GM23338 (cell line): ENCODE results near the gene ALB. TPM values are rescaled to one million over a fixed set of nuclear protein-coding genes. Genes with fewer than 3 reads are reported as not detected.

Experiments used
- ATAC-seq: fragments of 200-7000 bp; cut with Tn5 transposase; 3 replicates; pipeline ENCODE4 v1.9.1; 2020
- DNase-seq: peaks from one replicate; pipeline ENCODE4 v3.0.0-alpha.2; 2015; ENCODE audit warnings: low spot score
- H2AFZ ChIP-seq: fragments of 200-600 bp; sonication (generic); 2 replicates; pipeline ENCODE4 v1.8.0; 2016; ENCODE audit warnings: antibody characterized with exemption, mild to moderate bottlenecking, moderate library complexity
- H3F3A ChIP-seq: fragments of 200-600 bp; sonication (generic); replicated peaks from 2 replicates; pipeline ENCODE4 v1.8.0; 2017; ENCODE audit warnings: antibody characterized with exemption, mixed run types, low read depth
- H3K27ac ChIP-seq: fragments of 200-600 bp; sonication (generic); 2 replicates; pipeline ENCODE4 v1.6.1; 2016; ENCODE audit warnings: low read depth
- H3K27me3 ChIP-seq: fragments of 200-600 bp; sonication (generic); 2 replicates; pipeline ENCODE4 v1.8.0; 2016; ENCODE audit warnings: mild to moderate bottlenecking, mixed run types, moderate library complexity; ENCODE audit not compliant: insufficient read depth
- H3K36me3 ChIP-seq: fragments of 200-600 bp; sonication (generic); 2 replicates; pipeline ENCODE4 v1.8.0; 2016; ENCODE audit warnings: mild to moderate bottlenecking; ENCODE audit not compliant: insufficient read depth
- H3K4me1 ChIP-seq: fragments of 200-600 bp; sonication (generic); 2 replicates; pipeline ENCODE4 v1.8.0; 2016; ENCODE audit warnings: mild to moderate bottlenecking, moderate library complexity; ENCODE audit not compliant: insufficient read depth
- H3K4me2 ChIP-seq: fragments of 200-600 bp; sonication (generic); 2 replicates; pipeline ENCODE4 v1.7.1; 2017; ENCODE audit warnings: mixed run types
- H3K4me3 ChIP-seq: fragments of 200-600 bp; sonication (generic); 2 replicates; pipeline ENCODE4 v1.6.1; 2016; ENCODE audit warnings: mixed run types
- H3K79me2 ChIP-seq: fragments of 200-600 bp; sonication (generic); replicated peaks from 2 replicates; pipeline ENCODE4 v1.8.0; 2017; ENCODE audit warnings: mild to moderate bottlenecking; ENCODE audit not compliant: insufficient read depth
- H3K9me2 ChIP-seq: fragments of 200-600 bp; sonication (generic); 2 replicates; pipeline ENCODE4 v1.8.0; 2017; ENCODE audit not compliant: insufficient read depth
- H4K20me1 ChIP-seq: fragments of 200-600 bp; sonication (generic); replicated peaks from 2 replicates; pipeline ENCODE4 v1.8.0; 2017; ENCODE audit warnings: mild to moderate bottlenecking; ENCODE audit not compliant: insufficient read depth
- H3K27ac Mint-ChIP-seq: 2 replicates; pipeline ENCODE4 v1.8.0; 2020; ENCODE audit warnings: inconsistent platforms, mild to moderate bottlenecking, moderate library complexity, mixed read lengths
- H3K27me3 Mint-ChIP-seq: 3 replicates; pipeline ENCODE4 v1.8.0; 2022; ENCODE audit warnings: low read depth, mild to moderate bottlenecking, moderate library complexity, mixed read lengths, inconsistent platforms; ENCODE audit not compliant: insufficient read depth, poor library complexity
- H3K36me3 Mint-ChIP-seq: 3 replicates; pipeline ENCODE4 v1.8.0; 2021; ENCODE audit warnings: low read depth, mild to moderate bottlenecking, inconsistent platforms, moderate library complexity, mixed read lengths
- H3K4me1 Mint-ChIP-seq: 3 replicates; pipeline ENCODE4 v1.8.0; 2020; ENCODE audit warnings: mild to moderate bottlenecking, inconsistent platforms, mixed read lengths
- H3K4me3 Mint-ChIP-seq: 3 replicates; pipeline ENCODE4 v1.8.0; 2021; ENCODE audit warnings: moderate library complexity, mild to moderate bottlenecking, inconsistent platforms, mixed read lengths
- H3K9me3 Mint-ChIP-seq: 3 replicates; pipeline ENCODE4 v1.8.0; 2020; ENCODE audit warnings: moderate library complexity, mild to moderate bottlenecking, inconsistent platforms, mixed read lengths
- CREB1 ChIP-seq: fragments of 250-450 bp; sonication (Bioruptor Pico); IDR thresholded peaks from 2 replicates; pipeline ENCODE4 v1.5.0; 2020; ENCODE audit warnings: low read depth, mild to moderate bottlenecking, moderate library complexity
- EZH2 ChIP-seq: fragments of 200-600 bp; sonication (generic); IDR thresholded peaks from one replicate; pipeline ENCODE4 v1.8.0; 2017; ENCODE audit warnings: antibody characterized with exemption, mild to moderate bottlenecking, low read depth; ENCODE audit not compliant: unreplicated experiment
- EZH2phosphoT487 ChIP-seq: fragments of 200-600 bp; sonication (generic); IDR thresholded peaks from one replicate; pipeline ENCODE4 v1.8.1; 2018; ENCODE audit warnings: antibody characterized with exemption; ENCODE audit not compliant: unreplicated experiment
- JUNB ChIP-seq: IDR thresholded peaks from one replicate; pipeline ENCODE4 v1.6.1; 2016; ENCODE audit warnings: antibody characterized with exemption; ENCODE audit not compliant: unreplicated experiment
- NANOG ChIP-seq: IDR thresholded peaks from 2 replicates; pipeline ENCODE4 v1.6.1; 2016; ENCODE audit warnings: antibody characterized with exemption, borderline replicate concordance
- POLR2AphosphoS5 ChIP-seq: IDR thresholded peaks from 2 replicates; pipeline ENCODE4 v1.6.1; 2016; ENCODE audit warnings: antibody characterized with exemption, low read depth
- REST ChIP-seq: IDR thresholded peaks from one replicate; pipeline ENCODE4 v1.6.1; 2018; ENCODE audit warnings: antibody characterized with exemption; ENCODE audit not compliant: unreplicated experiment
- STAT1 ChIP-seq: IDR thresholded peaks from one replicate; pipeline ENCODE4 v1.6.1; 2016; ENCODE audit warnings: antibody characterized with exemption; ENCODE audit not compliant: unreplicated experiment
- ZNF114 ChIP-seq: fragments of 250-450 bp; sonication (Bioruptor Pico); IDR thresholded peaks from 2 replicates; pipeline ENCODE4 v1.5.0; 2020; ENCODE audit warnings: mild to moderate bottlenecking, moderate library complexity
- ZNF331 ChIP-seq: fragments of 250-450 bp; sonication (Bioruptor Pico); IDR thresholded peaks from 2 replicates; pipeline ENCODE4 v1.5.0; 2020; ENCODE audit warnings: low read depth, mild to moderate bottlenecking, moderate library complexity
- polyA plus RNA-seq: library from polyadenylated mRNA; unstranded; fragments of >200 nt; fragmentation: Nextera tagmentation; extraction: Ambion mirVana; gene quantifications from 2 replicates; pipeline ENCODE4 v1.2.1, GENCODE V29; 2016
- total RNA-seq: library from RNA; depleted of rRNA; stranded (reverse); fragments of >200 nt; shearing (Covaris generic); gene quantifications from 2 replicates; pipeline ENCODE4 v1.2.3, GENCODE V29; 2014
- TF ChIP-seq, protein P1 (sequence below): IDR thresholded peaks from 2 replicates; pipeline ENCODE4 v1.6.1; 2016; ENCODE audit warnings: antibody characterized with exemption
- TF ChIP-seq, protein P2 (sequence below), 2 experiments: fragments of 200-600 bp in 1 of 2; sonication (generic) in 1 of 2; conservative IDR thresholded peaks; 2 replicates each; pipeline versions ENCODE4 v1.5.1 to v1.6.1; 2016 to 2017; ENCODE audit warnings: antibody characterized with exemption in 2 of 2, low read depth in 2 of 2, mild to moderate bottlenecking in 2 of 2, moderate library complexity in 1 of 2

ALB gene
- total and polyA plus RNA-seq, 2 experiments from 2014 or later, result not detected

DNA sequence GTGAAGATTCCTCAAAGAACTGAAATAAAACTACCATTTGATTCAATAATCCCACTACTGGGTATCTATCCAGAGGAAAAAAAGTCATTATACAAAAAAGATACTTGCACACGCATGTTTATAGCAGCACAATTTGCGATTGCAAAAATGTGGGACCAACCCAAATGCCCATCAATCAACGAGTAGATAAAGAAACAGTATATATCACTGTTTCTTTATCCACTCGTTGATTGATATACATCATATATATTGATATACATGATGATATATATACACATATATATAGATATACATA, 18.3 kb downstream of the ALB start:
- H4K20me1 ChIP-seq, result no peaks in the 10 kb centered on the region
- H3F3A ChIP-seq, result no peaks in the 10 kb centered on the region
- no peak overlapping the region for H3K27ac Mint-ChIP-seq
- no peaks in the 10 kb centered on the region for H3K36me3 ChIP-seq
- H3K4me3 ChIP-seq, result no peak overlapping the region
- H3K36me3 Mint-ChIP-seq, result no peaks in the 10 kb centered on the region
- no peaks in the 10 kb centered on the region for H3K27me3 Mint-ChIP-seq
- no peaks in the 10 kb centered on the region; the same call in 2 of the 3 replicates for H3K9me3 Mint-ChIP-seq
- TF ChIP-seq CREB1 (CRISPR knock-in tag) (no peak), EZH2phosphoT487 (no peak), REST (no peak)
- no peaks in the 10 kb centered on the region for H3K79me2 ChIP-seq
- no peaks in the 10 kb centered on the region for H3K4me1 ChIP-seq
- H3K9me2 ChIP-seq, result peaks cover 5% of the 10 kb centered on the region; the same call in 1 of the 2 replicates
- no peaks in the 10 kb centered on the region for H3K27me3 ChIP-seq
- ATAC-seq (no peak), DNase-seq (no peak)
- no peak overlapping the region for H3K4me3 Mint-ChIP-seq
- H3K27ac ChIP-seq, result no peak overlapping the region
- no peak overlapping the region for H2AFZ ChIP-seq
- no peaks in the 10 kb centered on the region for H3K4me1 Mint-ChIP-seq
- no peak overlapping the region for H3K4me2 ChIP-seq

DNA sequence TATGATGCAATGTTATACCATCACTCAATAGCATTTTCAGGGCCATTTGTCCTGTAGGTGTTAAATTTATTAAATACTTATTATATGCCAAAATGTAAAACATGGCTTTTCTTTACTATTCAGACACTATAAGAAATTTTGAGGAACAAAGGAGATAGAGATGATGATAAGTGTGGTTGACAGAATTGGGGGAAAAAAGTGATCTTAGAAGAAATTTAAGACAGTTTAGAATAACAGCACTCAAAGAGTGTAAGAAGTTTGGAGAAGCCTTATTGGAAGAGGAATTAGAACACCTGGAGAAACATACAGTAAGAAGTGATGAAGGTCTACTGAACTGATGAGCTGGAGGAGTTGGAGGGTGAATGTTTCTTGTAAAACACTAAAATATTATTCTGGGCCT, 19.1 kb downstream of the ALB start:
- Mint-ChIP-seq H3K9me3 (no peaks in the 10 kb centered on the region; the same call in 2 of the 3 replicates), H3K27ac (no peak overlapping the region), H3K36me3 (no peaks in the 10 kb centered on the region), H3K27me3 (no peaks in the 10 kb centered on the region), H3K4me1 (no peaks in the 10 kb centered on the region), H3K4me3 (no peak overlapping the region)
- H3K27ac ChIP-seq, result no peak overlapping the region
- H3K4me3 ChIP-seq, result no peak overlapping the region
- H2AFZ ChIP-seq, result no peak overlapping the region
- H3K36me3 ChIP-seq, result no peaks in the 10 kb centered on the region
- H3F3A ChIP-seq, result no peaks in the 10 kb centered on the region
- H3K4me2 ChIP-seq, result no peak overlapping the region
- H3K9me2 ChIP-seq, result peaks cover 5% of the 10 kb centered on the region; the same call in 1 of the 2 replicates
- no peaks in the 10 kb centered on the region for H3K27me3 ChIP-seq
- ATAC-seq (no peak), DNase-seq (no peak)
- no peaks in the 10 kb centered on the region for H4K20me1 ChIP-seq
- H3K4me1 ChIP-seq, result no peaks in the 10 kb centered on the region
- no peaks in the 10 kb centered on the region for H3K79me2 ChIP-seq
- TF ChIP-seq, protein P1, sequence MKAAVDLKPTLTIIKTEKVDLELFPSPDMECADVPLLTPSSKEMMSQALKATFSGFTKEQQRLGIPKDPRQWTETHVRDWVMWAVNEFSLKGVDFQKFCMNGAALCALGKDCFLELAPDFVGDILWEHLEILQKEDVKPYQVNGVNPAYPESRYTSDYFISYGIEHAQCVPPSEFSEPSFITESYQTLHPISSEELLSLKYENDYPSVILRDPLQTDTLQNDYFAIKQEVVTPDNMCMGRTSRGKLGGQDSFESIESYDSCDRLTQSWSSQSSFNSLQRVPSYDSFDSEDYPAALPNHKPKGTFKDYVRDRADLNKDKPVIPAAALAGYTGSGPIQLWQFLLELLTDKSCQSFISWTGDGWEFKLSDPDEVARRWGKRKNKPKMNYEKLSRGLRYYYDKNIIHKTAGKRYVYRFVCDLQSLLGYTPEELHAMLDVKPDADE, result no peak
- TF ChIP-seq CREB1 (CRISPR knock-in tag) (no peak), NANOG (no peak), STAT1 (no peak), ZNF114 (no peak), EZH2phosphoT487 (no peak), JUNB (no peak), ZNF331 (no peak), POLR2AphosphoS5 (no peak), EZH2 (no peak), REST (no peak)
- TF ChIP-seq, protein P2, sequence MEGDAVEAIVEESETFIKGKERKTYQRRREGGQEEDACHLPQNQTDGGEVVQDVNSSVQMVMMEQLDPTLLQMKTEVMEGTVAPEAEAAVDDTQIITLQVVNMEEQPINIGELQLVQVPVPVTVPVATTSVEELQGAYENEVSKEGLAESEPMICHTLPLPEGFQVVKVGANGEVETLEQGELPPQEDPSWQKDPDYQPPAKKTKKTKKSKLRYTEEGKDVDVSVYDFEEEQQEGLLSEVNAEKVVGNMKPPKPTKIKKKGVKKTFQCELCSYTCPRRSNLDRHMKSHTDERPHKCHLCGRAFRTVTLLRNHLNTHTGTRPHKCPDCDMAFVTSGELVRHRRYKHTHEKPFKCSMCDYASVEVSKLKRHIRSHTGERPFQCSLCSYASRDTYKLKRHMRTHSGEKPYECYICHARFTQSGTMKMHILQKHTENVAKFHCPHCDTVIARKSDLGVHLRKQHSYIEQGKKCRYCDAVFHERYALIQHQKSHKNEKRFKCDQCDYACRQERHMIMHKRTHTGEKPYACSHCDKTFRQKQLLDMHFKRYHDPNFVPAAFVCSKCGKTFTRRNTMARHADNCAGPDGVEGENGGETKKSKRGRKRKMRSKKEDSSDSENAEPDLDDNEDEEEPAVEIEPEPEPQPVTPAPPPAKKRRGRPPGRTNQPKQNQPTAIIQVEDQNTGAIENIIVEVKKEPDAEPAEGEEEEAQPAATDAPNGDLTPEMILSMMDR (conservative IDR thresholded peaks at IDR 0.05; ENCODE audit: low read depth in 2 of 2), result no peak
